AG08396 (cell line): Measurements from ENCODE around the gene FAM13B.
A peak's percentile ranks its signal among the peaks of the same experiment; 100 is the strongest.
"Not testable (repeated sequence)": the region's sequence is repeated elsewhere in the genome, so short reads cannot be mapped to it uniquely, and the experiment has no call there.

Source experiments
- DNase-seq: peaks from one replicate; pipeline ENCODE4 v3.0.0; 2012; ENCODE audit warnings: low spot score, mixed read lengths

FAM13B gene

GRCh38 chr5:138032572-138033385 is at the start of gene FAM13B:
Gene FAM13B, minus strand, starts transcription at chr5:138033079. Its CDS starts 13,968 bp downstream, at chr5:138019111.
- DNase-seq: peak; percentile 95

GRCh38 chr5:138082033-138082432 is 49.2 kb upstream of the FAM13B start:
- DNase-seq: no peak

DNA sequence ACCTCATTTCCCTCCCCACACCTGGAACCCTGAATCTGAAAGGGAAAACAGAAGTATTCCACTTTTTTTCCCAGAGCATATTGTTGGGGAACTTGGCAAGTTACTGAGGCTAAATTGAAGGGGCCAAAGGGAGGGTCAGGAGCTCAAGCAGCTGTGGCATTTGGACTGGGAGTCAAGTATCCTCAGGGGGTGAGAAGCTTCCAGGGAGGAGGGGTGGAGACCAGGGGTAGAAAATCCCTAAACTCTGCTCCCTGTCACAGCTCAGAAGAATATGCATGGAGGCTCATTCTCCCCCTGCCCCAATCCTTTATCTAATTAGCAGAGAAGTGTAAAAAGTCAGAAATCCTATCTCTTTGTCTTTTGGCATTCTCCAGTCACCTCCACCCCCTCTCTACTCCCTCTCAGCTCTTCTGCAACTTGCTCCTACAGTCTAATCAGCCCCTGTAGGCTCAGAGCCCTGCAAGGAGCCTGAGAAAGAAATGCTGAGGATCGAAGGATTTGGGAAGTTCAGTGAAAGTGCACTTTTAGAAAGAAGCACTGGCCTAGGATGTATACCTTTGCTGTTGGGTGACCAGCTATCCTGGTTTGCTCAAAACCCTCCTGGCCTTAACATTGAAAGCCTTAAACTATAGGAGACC is 45.2 kb upstream of the FAM13B start:
- no peak for DNase-seq

GRCh38 chr5:138077064-138077696 is 44.3 kb upstream of the FAM13B start:
- peak; percentile 82 for DNase-seq

- DNase-seq: not testable (repeated sequence)
These were observed 37.1 kb upstream of the FAM13B start for GRCh38 chr5:138070026-138070425.

DNA sequence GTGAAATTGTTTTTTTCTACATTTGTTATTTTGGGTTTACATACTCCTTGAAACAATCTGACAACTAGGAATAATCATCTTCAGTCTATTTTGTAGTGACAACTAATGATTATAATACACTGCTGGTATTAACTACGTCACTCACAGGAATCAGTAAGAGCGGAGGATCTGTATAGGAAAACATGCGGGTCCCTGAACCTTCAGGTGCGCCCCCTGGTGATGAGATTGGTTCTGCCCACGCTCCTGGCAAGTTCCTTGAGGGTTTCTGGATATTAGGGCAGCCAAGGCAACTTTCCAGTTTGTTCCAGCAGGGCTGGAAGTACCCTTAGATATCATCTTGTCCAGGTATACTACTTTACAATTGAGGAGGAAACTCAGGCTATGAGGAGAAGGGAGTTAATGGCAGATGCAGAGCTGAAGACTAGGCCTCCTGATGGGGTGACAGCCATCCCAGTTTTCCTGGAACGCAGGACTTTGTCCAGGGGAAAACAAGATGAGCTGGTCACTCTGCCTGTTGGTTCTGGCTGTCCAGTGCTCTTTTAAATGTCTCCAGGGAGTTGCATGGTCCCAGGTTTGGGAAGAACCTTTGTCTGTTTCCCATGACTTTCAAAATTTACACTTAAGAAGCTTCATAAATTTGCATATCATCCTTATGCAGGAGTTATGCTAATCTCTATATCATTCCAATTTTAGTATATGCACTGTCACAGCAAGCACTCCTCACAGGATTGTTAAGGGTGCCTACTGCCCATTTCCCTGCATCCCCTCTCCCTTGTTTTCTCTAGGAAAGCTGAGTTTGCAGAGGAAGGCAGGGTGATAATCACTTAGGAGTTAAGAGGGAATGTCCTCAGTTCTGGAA is 36.1 kb upstream of the FAM13B start:
- peak; percentile 82 for DNase-seq

DNA sequence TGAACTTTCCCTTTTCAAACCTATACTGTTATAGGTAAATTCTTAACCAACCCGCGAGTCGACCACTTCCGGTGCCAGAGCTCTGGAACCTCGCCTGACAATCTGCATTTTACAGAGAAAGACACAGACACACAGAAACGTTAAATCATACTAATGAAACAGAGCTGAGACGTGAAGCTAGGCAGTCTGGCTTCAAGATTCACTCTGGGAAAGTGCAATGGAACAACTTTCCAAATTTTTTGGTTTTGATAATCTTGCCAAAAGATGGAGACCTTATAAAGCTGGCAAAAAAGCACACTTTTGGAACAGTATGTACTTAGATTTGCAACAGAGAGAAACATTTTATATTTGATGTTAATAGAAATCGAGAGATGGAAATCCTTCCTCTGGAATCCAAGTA is 35.1 kb upstream of the FAM13B start:
- no peak for DNase-seq

GRCh38 chr5:138065102-138065501 is 32.2 kb upstream of the FAM13B start:
- DNase-seq: no peak

DNA sequence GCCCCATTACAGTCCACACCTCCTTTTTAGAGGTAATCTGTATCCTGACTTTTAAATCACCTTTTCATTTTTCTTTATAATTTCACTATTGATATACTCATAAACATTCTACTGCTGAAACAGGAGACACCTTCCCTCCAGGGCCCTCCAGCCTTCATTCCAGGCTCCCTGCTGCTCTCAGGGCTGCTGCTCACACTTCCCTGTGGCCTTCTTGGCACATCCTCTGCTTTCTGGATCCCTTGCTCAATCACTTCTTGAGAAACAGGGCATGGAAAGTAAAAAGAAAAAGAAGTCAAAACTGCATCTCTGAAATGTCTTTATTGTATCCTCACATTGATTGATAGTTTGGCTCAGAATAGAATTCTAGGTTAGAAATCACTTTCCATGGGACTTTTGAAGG is 31.6 kb upstream of the FAM13B start:
- no peak for DNase-seq

DNA sequence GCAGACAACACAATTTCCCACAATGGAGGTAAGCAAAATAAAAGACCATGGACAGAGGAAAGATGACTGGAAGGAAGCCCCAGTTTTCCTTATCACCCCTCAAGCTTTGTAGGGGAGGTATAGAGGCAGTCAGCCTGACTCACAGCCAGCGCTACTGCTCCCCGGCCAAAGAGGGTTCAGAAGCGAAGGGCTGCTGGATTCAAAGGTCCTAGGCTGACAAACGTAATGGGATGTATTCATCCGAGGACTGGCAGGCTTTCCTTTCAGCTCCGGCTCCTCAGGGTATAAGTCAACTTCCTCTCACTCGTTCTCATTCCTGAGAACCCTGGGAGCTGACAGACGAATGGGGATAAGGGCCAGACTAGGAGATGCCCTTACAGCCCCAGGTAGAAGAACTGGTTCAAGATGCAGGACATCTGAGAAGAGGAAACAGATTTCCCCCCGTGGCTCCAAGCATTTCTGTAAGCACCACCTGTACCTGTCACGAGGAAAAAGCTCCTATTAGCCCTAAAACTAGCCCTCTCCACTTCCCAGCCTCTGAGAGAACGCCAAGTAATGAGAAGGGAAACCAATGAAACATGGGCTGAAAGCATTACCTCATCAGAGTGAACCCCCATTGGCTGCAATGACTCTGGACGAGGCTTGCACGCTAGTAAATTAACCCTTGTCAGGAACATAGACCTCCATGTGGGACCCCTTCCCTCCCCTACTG is 22.1 kb upstream of the FAM13B start:
- DNase-seq: no peak

DNA sequence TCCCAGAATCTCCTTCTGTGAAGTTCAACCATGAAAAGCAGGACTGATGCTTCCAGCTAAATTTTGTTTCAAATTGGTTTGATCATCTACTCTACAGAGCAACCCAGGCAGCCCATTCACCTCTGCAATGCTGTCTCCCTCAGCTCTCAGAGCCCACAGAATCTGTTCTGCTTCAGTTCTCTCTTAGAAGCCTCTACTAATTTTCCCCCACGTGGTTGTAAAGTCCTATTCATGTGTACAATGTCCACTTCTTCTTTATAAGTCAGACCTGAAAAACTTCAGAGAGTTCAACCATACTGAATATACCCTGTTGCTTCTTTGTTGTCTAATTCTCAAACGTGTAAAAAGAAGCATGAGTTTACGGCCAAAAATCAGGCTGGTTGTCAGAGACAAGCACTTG is 21.3 kb upstream of the FAM13B start:
- no peak for DNase-seq

GRCh38 chr5:138053554-138053953 is 20.7 kb upstream of the FAM13B start:
- DNase-seq: no peak

GRCh38 chr5:138052718-138053117 is 19.8 kb upstream of the FAM13B start:
- DNase-seq: not testable (repeated sequence)

GRCh38 chr5:138051441-138052296 is 18.8 kb upstream of the FAM13B start:
- no peak for DNase-seq

DNA sequence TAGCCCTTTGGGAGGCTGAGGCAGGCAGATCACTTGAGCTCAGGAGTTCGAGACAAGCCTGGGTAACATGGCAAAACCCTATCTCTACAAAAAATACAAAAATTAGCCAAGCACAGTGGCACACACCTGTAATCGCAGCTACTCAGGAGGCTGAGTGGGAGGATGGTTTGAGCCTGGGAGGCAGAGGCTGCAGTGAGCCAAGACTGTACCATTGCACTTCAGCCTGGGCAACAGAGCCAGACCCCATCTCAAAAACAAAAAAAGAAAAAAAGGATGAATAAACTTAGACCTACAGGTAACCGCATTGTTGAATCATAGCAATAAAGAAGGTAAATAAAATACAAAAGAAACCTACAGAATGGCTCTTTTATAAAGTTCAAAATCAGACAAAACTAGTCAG is 12.4 kb upstream of the FAM13B start:
- not testable (repeated sequence) for DNase-seq

- DNase-seq: no peak
These were observed 5.9 kb upstream of the FAM13B start for GRCh38 chr5:138038826-138039225.

- DNase-seq: no peak
These were observed 5.2 kb upstream of the FAM13B start for GRCh38 chr5:138037907-138038633.

GRCh38 chr5:138037271-138037670 is 4.4 kb upstream of the FAM13B start:
- DNase-seq: no peak

DNA sequence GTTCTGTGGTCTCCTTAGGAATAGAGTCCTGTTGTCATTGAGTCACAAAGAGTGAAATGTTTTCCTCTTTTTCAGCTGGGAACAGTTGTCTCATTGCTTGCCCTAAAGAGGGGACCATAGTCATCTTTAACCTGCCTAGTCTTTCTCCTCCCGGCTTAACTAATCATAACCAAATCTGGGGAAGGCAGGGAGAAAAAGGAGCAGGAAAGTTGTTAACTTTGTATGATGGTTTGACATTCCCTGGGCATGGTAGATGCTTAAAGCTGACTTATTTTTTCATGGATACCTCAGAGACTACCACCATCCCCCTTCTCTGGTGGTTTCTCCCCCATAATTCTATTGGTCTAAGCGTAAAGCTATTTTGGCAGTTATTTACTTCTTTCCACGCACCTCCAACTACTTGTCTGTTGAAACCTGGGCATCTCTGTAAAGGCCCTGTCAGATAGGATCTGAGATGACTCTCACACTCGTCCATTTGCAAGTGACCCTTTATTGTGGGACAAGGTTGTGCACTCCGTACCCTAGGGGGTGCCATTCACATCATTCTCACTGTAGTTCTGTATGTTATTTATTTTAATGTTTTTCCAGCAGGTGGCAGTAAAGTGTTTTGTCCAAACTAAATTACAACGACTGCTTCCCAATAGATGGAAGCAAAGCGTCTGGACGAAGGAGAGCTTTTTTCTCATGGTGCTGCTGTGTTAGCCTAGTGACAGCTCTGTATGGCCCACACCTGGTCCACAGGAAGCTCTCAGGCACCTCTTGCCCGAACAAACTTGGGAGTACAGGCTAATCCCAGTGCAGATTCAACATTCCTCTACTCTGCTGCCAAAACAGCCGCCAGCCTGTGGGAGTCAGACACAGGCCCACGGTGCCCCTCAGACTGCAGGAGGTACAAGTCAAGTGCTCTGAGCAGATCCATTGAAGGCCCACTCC is 3.0 kb upstream of the FAM13B start:
- DNase-seq: peak; percentile 63
